Measurements from ENCODE around the gene WDR43. TPM values are rescaled to one million over a fixed set of nuclear protein-coding genes. Genes with fewer than 3 reads are reported as not detected.

The WDR43 gene
- total RNA-seq, 1 experiment from 2014 or later = 134 TPM

DNA sequence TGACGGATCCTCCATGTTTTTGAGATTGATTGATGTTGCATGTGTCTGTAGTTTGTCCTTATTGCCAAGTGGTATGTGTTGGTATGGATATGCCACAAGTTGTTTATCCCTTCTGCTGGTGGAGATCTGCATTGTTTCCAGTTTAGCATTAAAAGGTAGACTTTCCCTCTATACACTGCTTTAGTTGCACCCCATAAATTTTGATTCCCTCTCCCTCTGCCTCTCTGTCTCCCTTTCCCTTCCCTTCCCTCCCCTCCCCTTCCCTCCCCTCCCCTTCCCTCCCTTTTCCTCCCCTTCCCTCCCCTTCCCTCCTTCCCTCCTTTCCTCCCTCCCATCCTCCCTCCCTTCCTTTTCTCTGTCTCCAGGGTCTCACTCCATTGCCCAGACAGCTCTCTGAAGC lies 68.0 kb downstream of the WDR43 start:
- no TSS peak for BruUV-seq (replicated peaks)
- CTCF ChIA-PET = no interaction called here
- H3K4me2 ChIP-seq (ENCODE audit: low read length) = no peak overlapping the region
- ATAC-seq (no peak), DNase-seq (no peak)
- H3K79me2 ChIP-seq (ENCODE audit: low read length) = no peaks in the 10 kb centered on the region
- H3K27ac ChIP-seq (ENCODE audit: low read length) = no peak overlapping the region
- no peaks in the 10 kb centered on the region for H3K36me3 ChIP-seq (ENCODE audit: low read depth, low read length)
- no peaks in the 10 kb centered on the region for H3K9me3 ChIP-seq (ENCODE audit: low read length)
- H3K27me3 ChIP-seq (ENCODE audit: low read length) = no peaks in the 10 kb centered on the region
- no peak overlapping the region for H3K9ac ChIP-seq (ENCODE audit: low read length)
- no peak overlapping the region for H2AFZ ChIP-seq (ENCODE audit: low read length)
- no peaks in the 10 kb centered on the region for H3F3A ChIP-seq (ENCODE audit: low read length, unreplicated experiment)
- no peaks in the 10 kb centered on the region for H3K9me2 ChIP-seq (replicated peaks; ENCODE audit: low read length)
- POLR2A ChIA-PET (ENCODE audit: unreplicated experiment) = no interaction called here
- no peaks in the 10 kb centered on the region for H4K20me1 ChIP-seq (ENCODE audit: low read length)
- intact Hi-C loops (cut with micrococcal nuclease) = loop anchor here (5.0 kb wide), 1 partner anchor 150 kb away; no protein-coding TSS in a partner anchor
- H3K4me1 ChIP-seq (ENCODE audit: insufficient read depth, low read length) = peaks cover 7% of the 10 kb centered on the region; the same call in 1 of the 2 replicates
- H3K4me3 ChIP-seq (ENCODE audit: low read length) = no peak overlapping the region
- TF ChIP-seq EZH2 (IDR thresholded peaks at IDR 0.05; ENCODE audit: low read length, unreplicated experiment) = no peak
- no peak for TF ChIP-seq CTCF (conservative IDR thresholded peaks at IDR 0.05; ENCODE audit: low read depth, low read length)
- no peak for TF ChIP-seq EZH2phosphoT487 (IDR thresholded peaks at IDR 0.05; ENCODE audit: borderline replicate concordance, low read length)

GRCh38 chr2:28970464-28971160 lies 76.1 kb downstream of the WDR43 start:
- no peak overlapping the region for H3K4me3 ChIP-seq (ENCODE audit: low read length)
- no peak for TF ChIP-seq CTCF (conservative IDR thresholded peaks at IDR 0.05; ENCODE audit: low read depth, low read length)
- TF ChIP-seq EZH2 (IDR thresholded peaks at IDR 0.05; ENCODE audit: low read length, unreplicated experiment) = no peak
- TF ChIP-seq EZH2phosphoT487 (IDR thresholded peaks at IDR 0.05; ENCODE audit: borderline replicate concordance, low read length) = no peak
- H3K27ac ChIP-seq (ENCODE audit: low read length) = no peak overlapping the region
- no peaks in the 10 kb centered on the region for H3K27me3 ChIP-seq (ENCODE audit: low read length)
- ATAC-seq (no peak), DNase-seq (no peak)
- intact Hi-C loops (cut with micrococcal nuclease) = no loop called here
- H3F3A ChIP-seq (ENCODE audit: low read length, unreplicated experiment) = no peaks in the 10 kb centered on the region
- no peaks in the 10 kb centered on the region for H3K9me2 ChIP-seq (replicated peaks; ENCODE audit: low read length)
- no peaks in the 10 kb centered on the region for H3K4me1 ChIP-seq (ENCODE audit: insufficient read depth, low read length)
- no peaks in the 10 kb centered on the region for H4K20me1 ChIP-seq (ENCODE audit: low read length)
- no peak overlapping the region for H2AFZ ChIP-seq (ENCODE audit: low read length)
- H3K36me3 ChIP-seq (ENCODE audit: low read depth, low read length) = no peaks in the 10 kb centered on the region
- H3K9ac ChIP-seq (ENCODE audit: low read length) = no peak overlapping the region
- ChIA-PET POLR2A (ENCODE audit: unreplicated experiment) (no interaction called here), CTCF (no interaction called here)
- no TSS peak for BruUV-seq (replicated peaks)
- no peaks in the 10 kb centered on the region for H3K9me3 ChIP-seq (ENCODE audit: low read length)
- H3K4me2 ChIP-seq (ENCODE audit: low read length) = no peak overlapping the region
- no peaks in the 10 kb centered on the region for H3K79me2 ChIP-seq (ENCODE audit: low read length)

DNA sequence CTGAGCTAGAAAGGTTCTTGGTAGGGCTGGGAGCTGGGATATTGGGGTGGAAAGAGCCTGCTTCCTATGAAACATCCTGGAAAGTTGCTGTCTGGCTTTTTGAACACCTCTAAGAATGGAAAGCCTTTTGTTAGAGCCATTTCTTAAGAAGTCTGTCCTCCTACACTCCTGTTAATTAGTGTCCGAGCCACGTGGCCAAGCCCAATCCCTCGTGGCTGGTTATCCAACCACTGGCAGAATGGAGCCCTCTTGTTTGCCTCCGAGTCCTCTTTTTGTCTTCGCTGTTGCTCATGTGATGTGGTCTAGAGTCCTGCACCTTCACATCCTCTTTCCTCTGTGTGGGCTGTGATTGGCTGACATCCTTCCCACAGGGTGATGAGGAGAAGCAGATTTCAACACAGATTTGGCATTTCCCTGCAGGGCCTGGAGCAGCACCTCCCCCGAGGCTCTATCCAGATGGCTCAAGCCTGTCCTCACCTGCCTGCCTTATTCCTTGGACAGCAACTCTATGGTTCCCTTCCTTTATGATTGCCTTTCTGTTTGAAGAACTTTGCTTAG lies 78.4 kb downstream of the WDR43 start:
- Histone ChIP-seq H2AFZ (ENCODE audit: low read length) (no peak overlapping the region), H3K36me3 (ENCODE audit: low read depth, low read length) (no peaks in the 10 kb centered on the region), H3F3A (ENCODE audit: low read length, unreplicated experiment) (no peaks in the 10 kb centered on the region), H3K27me3 (ENCODE audit: low read length) (no peaks in the 10 kb centered on the region), H3K4me1 (ENCODE audit: insufficient read depth, low read length) (peaks cover 13% of the 10 kb centered on the region), H3K9me2 (replicated peaks; ENCODE audit: low read length) (no peaks in the 10 kb centered on the region), H3K9ac (ENCODE audit: low read length) (no peak overlapping the region), H3K4me2 (ENCODE audit: low read length) (no peak overlapping the region), H3K4me3 (ENCODE audit: low read length) (no peak overlapping the region), H4K20me1 (ENCODE audit: low read length) (no peaks in the 10 kb centered on the region), H3K27ac (ENCODE audit: low read length) (no peak overlapping the region), H3K79me2 (ENCODE audit: low read length) (no peaks in the 10 kb centered on the region), H3K9me3 (ENCODE audit: low read length) (no peaks in the 10 kb centered on the region)
- POLR2A ChIA-PET (ENCODE audit: unreplicated experiment) = no interaction called here
- no TSS peak for BruUV-seq (replicated peaks)
- intact Hi-C loops (cut with micrococcal nuclease) = no loop called here
- TF ChIP-seq EZH2phosphoT487 (IDR thresholded peaks at IDR 0.05; ENCODE audit: borderline replicate concordance, low read length) (no peak), EZH2 (IDR thresholded peaks at IDR 0.05; ENCODE audit: low read length, unreplicated experiment) (no peak), CTCF (conservative IDR thresholded peaks at IDR 0.05; ENCODE audit: low read depth, low read length) (no peak)
- no peak for DNase-seq
- ATAC-seq = no peak
- CTCF ChIA-PET = no interaction called here

Data from PC-3 (cell line).